22Rv1 (cell line): ENCODE measurements around the gene DDAH1.

Experiments
- ZFX ChIP-seq: fragments of 450-650 bp; IDR thresholded peaks from 2 replicates; pipeline ENCODE4 v1.6.1; 2017; ENCODE audit warnings: antibody characterized with exemption, borderline replicate concordance
- TF ChIP-seq, protein P1 (sequence below): fragments of 450-650 bp; IDR thresholded peaks from 2 replicates; pipeline ENCODE4 v1.5.1; 2017; ENCODE audit warnings: mild to moderate bottlenecking

DNA sequence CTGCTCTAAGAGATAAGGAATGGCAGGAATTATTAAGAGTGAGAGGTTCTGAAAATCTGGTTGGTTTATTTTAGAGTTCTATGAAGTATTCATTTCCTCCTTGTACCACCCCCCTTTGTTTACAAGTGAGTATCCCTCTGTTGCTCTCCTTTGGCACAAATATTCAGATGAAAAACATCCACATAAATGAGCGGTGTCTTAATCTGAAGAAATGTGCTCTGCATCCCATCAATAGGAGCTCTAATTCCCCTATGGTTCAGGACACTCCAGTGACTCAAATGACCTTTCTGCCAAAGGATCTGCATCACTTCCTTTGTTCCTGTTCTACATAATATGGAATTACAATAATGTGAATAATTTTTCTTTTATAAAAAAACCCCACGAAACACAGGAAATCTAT, 16.6 kb downstream of the DDAH1 start:
- TF ChIP-seq, protein P1, sequence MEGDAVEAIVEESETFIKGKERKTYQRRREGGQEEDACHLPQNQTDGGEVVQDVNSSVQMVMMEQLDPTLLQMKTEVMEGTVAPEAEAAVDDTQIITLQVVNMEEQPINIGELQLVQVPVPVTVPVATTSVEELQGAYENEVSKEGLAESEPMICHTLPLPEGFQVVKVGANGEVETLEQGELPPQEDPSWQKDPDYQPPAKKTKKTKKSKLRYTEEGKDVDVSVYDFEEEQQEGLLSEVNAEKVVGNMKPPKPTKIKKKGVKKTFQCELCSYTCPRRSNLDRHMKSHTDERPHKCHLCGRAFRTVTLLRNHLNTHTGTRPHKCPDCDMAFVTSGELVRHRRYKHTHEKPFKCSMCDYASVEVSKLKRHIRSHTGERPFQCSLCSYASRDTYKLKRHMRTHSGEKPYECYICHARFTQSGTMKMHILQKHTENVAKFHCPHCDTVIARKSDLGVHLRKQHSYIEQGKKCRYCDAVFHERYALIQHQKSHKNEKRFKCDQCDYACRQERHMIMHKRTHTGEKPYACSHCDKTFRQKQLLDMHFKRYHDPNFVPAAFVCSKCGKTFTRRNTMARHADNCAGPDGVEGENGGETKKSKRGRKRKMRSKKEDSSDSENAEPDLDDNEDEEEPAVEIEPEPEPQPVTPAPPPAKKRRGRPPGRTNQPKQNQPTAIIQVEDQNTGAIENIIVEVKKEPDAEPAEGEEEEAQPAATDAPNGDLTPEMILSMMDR = no peak
- TF ChIP-seq ZFX = no peak
